Neural cell (in vitro differentiated cells): Measurements from ENCODE around the gene SNTB2. TPM values are rescaled to one million over a fixed set of nuclear protein-coding genes. Genes with fewer than 3 reads are reported as not detected.

ENCODE experiments used
- H2AFZ ChIP-seq: fragments of 200-600, 300-800 bp; sonication (generic), shearing (Covaris generic); 2 replicates; pipeline ENCODE4 v1.6.0; 2014; ENCODE audit warnings: low read depth, mild to moderate bottlenecking, antibody characterized with exemption, low read length, moderate library complexity
- H3F3A ChIP-seq: fragments of 200-600 bp; shearing (Covaris generic); 2 replicates; pipeline ENCODE4 v1.6.1; 2016; ENCODE audit warnings: mild to moderate bottlenecking, moderate library complexity, mixed read lengths, antibody characterized with exemption, low read length; ENCODE audit not compliant: insufficient read depth, poor library complexity, severe bottlenecking
- H3K27ac ChIP-seq: fragments of 200-600, 300-800 bp; sonication (generic), shearing (Covaris generic); 2 replicates; pipeline ENCODE4 v1.5.1; 2014; ENCODE audit warnings: mild to moderate bottlenecking, low read length, moderate library complexity
- H3K27me3 ChIP-seq: fragments of 300-800, 200-600 bp; sonication (generic), shearing (Covaris generic); 2 replicates; pipeline ENCODE4 v1.6.0; 2014; ENCODE audit warnings: mild to moderate bottlenecking, low read depth, low read length, moderate library complexity; ENCODE audit not compliant: insufficient read depth
- H3K36me3 ChIP-seq: fragments of 300-800, 200-600 bp; sonication (generic), shearing (Covaris generic); 2 replicates; pipeline ENCODE4 v1.5.1; 2014; ENCODE audit warnings: mild to moderate bottlenecking, antibody characterized with exemption, low read length, moderate library complexity; ENCODE audit not compliant: insufficient read depth
- H3K4me2 ChIP-seq: fragments of 300-800, 200-600 bp; sonication (generic), shearing (Covaris generic); 2 replicates; pipeline ENCODE4 v1.6.0; 2014; ENCODE audit warnings: mild to moderate bottlenecking, low read length
- H3K4me3 ChIP-seq: fragments of 300-800, 200-600 bp; sonication (generic), shearing (Covaris generic); 2 replicates; pipeline ENCODE4 v1.5.1; 2014; ENCODE audit warnings: mild to moderate bottlenecking, low read length, moderate library complexity
- H3K79me2 ChIP-seq: fragments of 200-600 bp; shearing (Covaris generic); replicated peaks from 2 replicates; pipeline ENCODE4 v1.6.0; 2014; ENCODE audit warnings: mild to moderate bottlenecking, low read length, moderate library complexity; ENCODE audit not compliant: insufficient read depth
- H3K9ac ChIP-seq: fragments of 300-800, 200-600 bp; sonication (generic), shearing (Covaris generic); 2 replicates; pipeline ENCODE4 v1.6.1; 2016; ENCODE audit warnings: mild to moderate bottlenecking, low read length, mixed read lengths
- H3K9me2 ChIP-seq: fragments of 200-600 bp; shearing (Covaris generic); 2 replicates; pipeline ENCODE4 v1.6.1; 2016; ENCODE audit warnings: mild to moderate bottlenecking, low read length, mixed read lengths; ENCODE audit not compliant: insufficient read depth
- H3K9me3 ChIP-seq: fragments of 200-600, 300-800 bp; sonication (generic), shearing (Covaris generic); 2 replicates; pipeline ENCODE4 v1.6.1; 2016; ENCODE audit warnings: mild to moderate bottlenecking, mixed run types, low read length, moderate library complexity, mixed read lengths
- H4K20me1 ChIP-seq: fragments of 200-600 bp; shearing (Covaris generic); 2 replicates; pipeline ENCODE4 v1.6.1; 2016; ENCODE audit warnings: mild to moderate bottlenecking, mixed run types; ENCODE audit not compliant: insufficient read depth
- CTCF ChIP-seq: fragments of 450-650 bp; IDR thresholded peaks from 2 replicates; pipeline ENCODE4 v1.5.1; 2014; ENCODE audit warnings: antibody characterized with exemption, mild to moderate bottlenecking, moderate library complexity; ENCODE audit not compliant: poor library complexity, severe bottlenecking
- EP300 ChIP-seq: fragments of 450-650 bp; conservative IDR thresholded peaks from 2 replicates; pipeline ENCODE4 v1.6.1; 2014; ENCODE audit warnings: antibody characterized with exemption, mild to moderate bottlenecking, moderate library complexity; ENCODE audit not compliant: poor library complexity, severe bottlenecking
- EZH2 ChIP-seq: fragments of 200-600, 300-800 bp; shearing (Covaris generic), sonication (generic); IDR thresholded peaks from 2 replicates; pipeline ENCODE4 v1.6.1; 2014; ENCODE audit warnings: antibody characterized with exemption, low read length, borderline replicate concordance, mild to moderate bottlenecking; ENCODE audit not compliant: insufficient read depth, poor library complexity, severe bottlenecking
- MXI1 ChIP-seq: fragments of 450-650 bp; conservative IDR thresholded peaks from 2 replicates; pipeline ENCODE4 v1.6.1; 2014; ENCODE audit warnings: antibody characterized with exemption, mild to moderate bottlenecking; ENCODE audit not compliant: poor library complexity, severe bottlenecking
- POLR2AphosphoS5 ChIP-seq: IDR thresholded peaks from 2 replicates; pipeline ENCODE4 v1.6.1; 2012
- RAD21 ChIP-seq: fragments of 450-650 bp; conservative IDR thresholded peaks from 2 replicates; pipeline ENCODE4 v1.6.1; 2014; ENCODE audit warnings: antibody characterized with exemption, mild to moderate bottlenecking, moderate library complexity
- REST ChIP-seq: IDR thresholded peaks from 2 replicates; pipeline ENCODE4 v1.6.1; 2012; ENCODE audit warnings: borderline replicate concordance
- SMC3 ChIP-seq: fragments of 450-650 bp; conservative IDR thresholded peaks from 2 replicates; pipeline ENCODE4 v1.6.1; 2014; ENCODE audit warnings: antibody characterized with exemption, mild to moderate bottlenecking, moderate library complexity; ENCODE audit not compliant: poor library complexity
- TAF1 ChIP-seq: IDR thresholded peaks from 2 replicates; pipeline ENCODE4 v1.6.1; 2012; ENCODE audit warnings: low read depth
- polyA plus RNA-seq: library from polyadenylated mRNA; depleted of rRNA; stranded (reverse); fragments of >200 nt; gene quantifications from 2 replicates; pipeline ENCODE4 v1.2.3, GENCODE V29; 2014

SNTB2 gene
- polyA plus RNA-seq, 1 donor from 2014 or later, result 7.0 TPM

- Histone ChIP-seq H4K20me1 (no peaks in the 10 kb centered on the region), H3K9me3 (no peaks in the 10 kb centered on the region), H3K36me3 (no peaks in the 10 kb centered on the region), H3K27me3 (no peaks in the 10 kb centered on the region), H2AFZ (no peak overlapping the region), H3K9ac (no peak overlapping the region), H3K79me2 (no peaks in the 10 kb centered on the region), H3K4me3 (no peak overlapping the region), H3K9me2 (no peaks in the 10 kb centered on the region), H3F3A (no peaks in the 10 kb centered on the region), H3K27ac (no peak overlapping the region), H3K4me2 (no peak overlapping the region)
- TF ChIP-seq REST, result no peak
- no peak for TF ChIP-seq POLR2AphosphoS5
These were observed 114.2 kb downstream of the SNTB2 start for GRCh38 chr16:69301187-69301586.

- no peaks in the 10 kb centered on the region for H3K9me2 ChIP-seq
- no peaks in the 10 kb centered on the region for H3K27me3 ChIP-seq
- H2AFZ ChIP-seq, result no peak overlapping the region
- no peaks in the 10 kb centered on the region for H3K9me3 ChIP-seq
- H3K79me2 ChIP-seq, result no peaks in the 10 kb centered on the region
- no peak overlapping the region for H3K27ac ChIP-seq
- no peaks in the 10 kb centered on the region for H3K36me3 ChIP-seq
- H3F3A ChIP-seq, result no peaks in the 10 kb centered on the region
- TF ChIP-seq MXI1 (no peak), EZH2 (no peak), EP300 (no peak), SMC3 (no peak), CTCF (no peak), POLR2AphosphoS5 (no peak), REST (no peak), RAD21 (no peak), TAF1 (no peak)
- H3K4me2 ChIP-seq, result no peak overlapping the region
- H3K9ac ChIP-seq, result no peak overlapping the region
- H3K4me3 ChIP-seq, result no peak overlapping the region
- H4K20me1 ChIP-seq, result no peaks in the 10 kb centered on the region
These were observed 114.9 kb downstream of the SNTB2 start for GRCh38 chr16:69301861-69302260.
